ENCODE data around the gene TMEM164.

Gene TMEM164

GRCh38 chrX:110012818-110013485 is 10.0 kb downstream of the TMEM164 start:
- DNase-seq (ENCODE audit: extremely low read depth, low read depth): no peak

GRCh38 chrX:110013968-110014367 is 11.1 kb downstream of the TMEM164 start:
- H3K4me3 ChIP-seq (replicated peaks; ENCODE audit: low read depth, low read length): no peak overlapping the region
- TF ChIP-seq, protein P1, sequence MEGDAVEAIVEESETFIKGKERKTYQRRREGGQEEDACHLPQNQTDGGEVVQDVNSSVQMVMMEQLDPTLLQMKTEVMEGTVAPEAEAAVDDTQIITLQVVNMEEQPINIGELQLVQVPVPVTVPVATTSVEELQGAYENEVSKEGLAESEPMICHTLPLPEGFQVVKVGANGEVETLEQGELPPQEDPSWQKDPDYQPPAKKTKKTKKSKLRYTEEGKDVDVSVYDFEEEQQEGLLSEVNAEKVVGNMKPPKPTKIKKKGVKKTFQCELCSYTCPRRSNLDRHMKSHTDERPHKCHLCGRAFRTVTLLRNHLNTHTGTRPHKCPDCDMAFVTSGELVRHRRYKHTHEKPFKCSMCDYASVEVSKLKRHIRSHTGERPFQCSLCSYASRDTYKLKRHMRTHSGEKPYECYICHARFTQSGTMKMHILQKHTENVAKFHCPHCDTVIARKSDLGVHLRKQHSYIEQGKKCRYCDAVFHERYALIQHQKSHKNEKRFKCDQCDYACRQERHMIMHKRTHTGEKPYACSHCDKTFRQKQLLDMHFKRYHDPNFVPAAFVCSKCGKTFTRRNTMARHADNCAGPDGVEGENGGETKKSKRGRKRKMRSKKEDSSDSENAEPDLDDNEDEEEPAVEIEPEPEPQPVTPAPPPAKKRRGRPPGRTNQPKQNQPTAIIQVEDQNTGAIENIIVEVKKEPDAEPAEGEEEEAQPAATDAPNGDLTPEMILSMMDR (IDR thresholded peaks at IDR 0.05; ENCODE audit: low read depth, low read length, missing control alignments): no peak
- no peak for DNase-seq (ENCODE audit: extremely low read depth, low read depth)

More at GRCh38 chrX:110012818-110013485, 10.0 kb downstream of the TMEM164 start:
- no peak overlapping the region for H3K4me3 ChIP-seq (replicated peaks; ENCODE audit: low read depth, low read length)
- TF ChIP-seq, protein P1 (IDR thresholded peaks at IDR 0.05; ENCODE audit: low read depth, low read length, missing control alignments): no peak

DNA sequence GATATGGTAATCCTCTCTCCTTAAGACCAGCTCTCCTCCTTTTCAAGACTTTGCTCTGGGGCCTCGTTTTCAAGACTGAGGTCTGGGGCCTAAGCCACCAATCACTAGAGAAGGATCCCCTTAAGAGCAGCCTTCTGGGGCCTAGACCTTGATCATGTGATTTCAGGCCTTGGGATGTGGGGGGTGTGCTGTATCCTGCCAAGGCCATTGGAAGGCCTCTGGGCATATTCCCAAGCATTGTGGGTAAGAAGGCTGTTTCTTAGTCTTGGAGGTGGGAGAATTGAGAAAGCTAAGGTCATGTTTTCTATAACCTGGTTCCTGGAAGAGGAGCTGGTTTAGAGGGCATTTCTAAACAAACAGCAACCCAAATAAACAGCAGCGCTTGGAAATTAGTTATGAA is 12.1 kb downstream of the TMEM164 start:
- no peak overlapping the region for H3K4me3 ChIP-seq (replicated peaks; ENCODE audit: low read depth, low read length)
- no peak for DNase-seq (ENCODE audit: extremely low read depth, low read depth)
- TF ChIP-seq, protein P1 (IDR thresholded peaks at IDR 0.05; ENCODE audit: low read depth, low read length, missing control alignments): no peak

GRCh38 chrX:110015915-110016314 is 13.0 kb downstream of the TMEM164 start:
- no peak overlapping the region for H3K4me3 ChIP-seq (replicated peaks; ENCODE audit: low read depth, low read length)
- TF ChIP-seq, protein P1 (IDR thresholded peaks at IDR 0.05; ENCODE audit: low read depth, low read length, missing control alignments): no peak
- DNase-seq (ENCODE audit: extremely low read depth, low read depth): no peak

- TF ChIP-seq, protein P1 (IDR thresholded peaks at IDR 0.05; ENCODE audit: low read depth, low read length, missing control alignments): no peak
- no peak for DNase-seq (ENCODE audit: extremely low read depth, low read depth)
- H3K4me3 ChIP-seq (replicated peaks; ENCODE audit: low read depth, low read length): no peak overlapping the region
Observed at GRCh38 chrX:110020536-110020935, 17.6 kb downstream of the TMEM164 start.

DNA sequence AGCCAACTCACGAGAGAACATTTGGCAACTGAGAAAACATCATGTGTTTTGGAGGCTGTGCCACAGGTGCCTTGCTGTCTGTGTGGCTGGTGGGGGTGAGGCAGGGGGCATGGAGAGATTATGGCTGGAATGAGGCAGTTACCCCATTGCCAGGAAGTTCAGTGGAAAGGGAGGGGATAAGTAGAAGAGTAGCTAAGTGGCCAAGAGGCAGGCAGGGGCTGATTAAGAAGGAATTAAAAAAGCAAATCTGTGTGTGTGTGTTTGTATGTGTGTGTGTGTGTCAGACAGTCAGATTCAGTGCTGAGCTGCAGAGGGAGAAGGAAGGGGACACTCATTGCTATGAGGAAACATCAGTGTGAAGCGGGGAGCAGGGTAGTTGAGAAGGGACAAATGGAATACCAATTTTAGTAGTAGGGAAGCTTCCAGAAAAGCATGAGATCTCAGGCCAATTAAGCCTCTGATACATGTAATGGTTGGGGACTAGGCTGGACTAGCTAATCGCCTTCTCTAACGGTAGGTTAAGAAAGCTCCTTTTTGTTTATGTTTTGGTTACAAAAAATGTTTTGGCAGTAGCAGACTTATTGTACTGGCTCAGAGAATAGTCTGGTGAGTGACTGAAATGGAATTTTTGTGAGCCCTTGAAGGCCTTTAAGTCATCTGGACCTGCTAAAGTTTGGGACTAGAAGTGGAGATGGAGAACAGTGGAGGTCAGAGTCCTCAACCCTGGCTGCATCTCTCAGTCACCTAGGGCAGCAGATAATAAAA is 18.5 kb downstream of the TMEM164 start:
- no peak overlapping the region for H3K4me3 ChIP-seq (replicated peaks; ENCODE audit: low read depth, low read length)
- DNase-seq (ENCODE audit: extremely low read depth, low read depth): no peak
- TF ChIP-seq, protein P1 (IDR thresholded peaks at IDR 0.05; ENCODE audit: low read depth, low read length, missing control alignments): no peak
